Activated CD8-positive, alpha-beta memory T cell treated with anti-CD3 and anti-CD28 coated beads for 4 hours (primary cell): ENCODE results near the gene PAX4.

Experiments used
- DNase-seq, 2 donors: peaks; one replicate each; pipeline ENCODE4 v3.0.0-alpha.2; 2020; ENCODE audit warnings: low read depth in 2 of 2

PAX4 gene, protein sequence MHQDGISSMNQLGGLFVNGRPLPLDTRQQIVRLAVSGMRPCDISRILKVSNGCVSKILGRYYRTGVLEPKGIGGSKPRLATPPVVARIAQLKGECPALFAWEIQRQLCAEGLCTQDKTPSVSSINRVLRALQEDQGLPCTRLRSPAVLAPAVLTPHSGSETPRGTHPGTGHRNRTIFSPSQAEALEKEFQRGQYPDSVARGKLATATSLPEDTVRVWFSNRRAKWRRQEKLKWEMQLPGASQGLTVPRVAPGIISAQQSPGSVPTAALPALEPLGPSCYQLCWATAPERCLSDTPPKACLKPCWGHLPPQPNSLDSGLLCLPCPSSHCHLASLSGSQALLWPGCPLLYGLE

DNA sequence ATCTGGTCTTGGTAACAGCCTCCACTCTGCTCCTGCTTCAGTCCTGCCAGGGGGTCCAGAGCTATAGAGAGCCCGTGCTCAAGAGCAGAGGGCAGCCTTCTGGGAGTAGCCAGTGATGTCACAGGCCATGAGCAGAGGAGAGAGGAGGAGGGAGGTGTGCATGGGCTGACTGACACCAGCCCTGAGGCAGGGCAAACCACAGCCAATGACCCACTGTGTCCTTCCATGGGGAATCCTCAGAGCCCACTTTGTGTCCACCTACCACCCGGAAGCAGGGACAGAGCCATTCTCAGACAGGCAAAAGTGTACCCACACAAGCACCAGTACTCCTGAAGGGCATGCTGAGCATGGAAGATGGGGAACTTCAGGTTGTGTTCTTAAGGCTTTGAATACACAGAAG is at the start of gene PAX4:
TSS of gene PAX4 (minus strand) at position 101 of the 400 bp plus-strand sequence. CDS start 2,214 bp downstream, outside the sequence.
- DNase-seq = no peak

DNA sequence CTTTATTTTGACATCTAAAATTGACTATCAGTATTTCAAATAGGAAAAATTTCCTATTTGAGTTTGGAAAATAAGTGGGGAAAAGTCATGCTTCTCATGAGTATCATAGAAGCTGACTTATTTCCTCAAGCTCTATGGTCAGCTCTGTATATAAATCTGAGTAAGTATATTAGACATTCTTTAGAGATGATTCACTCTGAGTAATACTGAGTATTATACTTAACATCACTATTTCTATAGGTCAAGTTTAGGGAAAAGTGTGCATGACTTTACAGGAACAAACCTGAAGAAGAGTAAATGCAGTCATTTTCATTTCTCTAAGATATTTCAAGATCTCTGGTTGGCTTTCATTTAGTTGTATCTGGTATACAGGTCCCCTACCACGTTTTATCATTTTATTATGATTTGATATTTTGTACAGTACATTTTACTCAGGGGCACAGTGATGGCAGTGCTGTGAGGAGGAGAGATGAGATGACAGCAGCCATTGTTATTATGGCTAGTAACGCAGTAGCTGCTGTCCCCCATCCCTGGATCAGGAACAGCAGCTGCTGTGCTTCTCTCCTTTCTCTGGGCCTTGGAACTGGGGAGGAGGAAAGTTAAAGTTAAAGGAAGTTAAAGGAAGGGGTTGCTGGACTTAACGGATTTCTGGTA is 49.2 kb upstream of the PAX4 start:
- DNase-seq = no peak

DNA sequence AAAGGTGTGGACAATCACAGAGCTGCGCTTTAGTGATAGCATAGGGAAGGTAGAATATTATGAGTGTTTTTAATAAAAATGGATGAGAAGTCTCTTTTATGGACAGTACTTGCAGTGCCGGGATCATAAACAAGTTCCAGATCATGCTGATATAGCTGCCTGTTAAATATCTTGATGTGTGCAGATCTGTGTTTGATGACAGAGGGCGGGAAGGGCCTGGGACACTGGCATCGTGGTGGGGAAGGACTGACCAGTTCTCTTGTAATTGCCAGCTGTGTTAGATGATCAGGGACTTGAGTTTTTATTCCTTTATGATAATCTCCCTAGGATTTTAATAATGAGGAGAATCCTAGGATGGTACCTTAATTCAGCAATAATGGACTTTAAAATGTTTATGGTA is 48.7 kb upstream of the PAX4 start:
- DNase-seq = no peak

DNA sequence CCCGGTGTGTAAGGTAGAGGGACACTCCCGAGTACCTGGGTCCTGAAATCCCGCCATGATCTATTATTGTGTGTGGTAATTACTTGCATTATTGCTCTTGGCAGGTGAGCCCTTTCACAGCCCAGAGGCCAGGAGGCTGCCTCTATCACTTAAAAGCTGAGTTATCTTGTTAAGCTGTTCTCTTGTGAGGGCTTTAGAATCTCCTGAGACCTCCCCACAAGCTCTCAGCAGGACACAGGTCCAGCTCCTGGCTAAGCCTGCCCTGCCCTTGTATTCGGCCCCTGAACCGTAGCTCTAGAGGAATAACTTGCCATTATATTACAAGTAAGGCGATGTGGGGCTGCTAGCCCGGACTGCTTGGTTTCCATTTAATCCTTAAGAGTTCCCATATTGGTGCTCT is 48.0 kb upstream of the PAX4 start:
- no peak for DNase-seq

DNA sequence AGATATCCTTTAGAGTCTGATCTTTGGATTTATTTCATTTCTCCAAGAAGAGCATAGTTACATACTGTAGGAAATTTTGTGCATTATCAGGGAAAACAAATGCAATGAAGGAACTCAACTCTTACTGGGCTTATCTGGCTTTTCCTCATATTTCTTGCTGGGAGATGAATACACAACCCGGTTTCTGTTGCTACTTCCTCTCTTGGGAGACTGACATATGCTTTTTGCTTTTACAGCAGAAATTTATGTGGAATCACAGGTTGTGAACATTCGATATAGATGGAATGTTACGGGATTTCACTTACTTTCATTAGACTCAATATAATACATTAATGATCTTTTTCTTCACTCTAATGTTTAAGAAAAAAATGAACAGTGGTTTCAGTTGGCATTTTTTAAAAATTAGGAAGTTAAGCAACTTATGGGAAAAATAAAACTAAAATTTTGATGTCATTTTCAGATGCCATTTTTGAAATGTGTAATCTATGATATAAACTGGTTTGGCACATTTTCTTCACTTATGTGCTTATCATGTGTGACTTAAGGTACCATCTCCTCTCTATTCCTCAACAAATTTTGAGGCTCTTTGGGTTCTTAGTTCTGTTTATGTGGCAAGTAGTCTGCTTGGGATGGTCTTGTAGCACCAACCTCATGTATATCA is 41.2 kb upstream of the PAX4 start:
- no peak for DNase-seq

DNA sequence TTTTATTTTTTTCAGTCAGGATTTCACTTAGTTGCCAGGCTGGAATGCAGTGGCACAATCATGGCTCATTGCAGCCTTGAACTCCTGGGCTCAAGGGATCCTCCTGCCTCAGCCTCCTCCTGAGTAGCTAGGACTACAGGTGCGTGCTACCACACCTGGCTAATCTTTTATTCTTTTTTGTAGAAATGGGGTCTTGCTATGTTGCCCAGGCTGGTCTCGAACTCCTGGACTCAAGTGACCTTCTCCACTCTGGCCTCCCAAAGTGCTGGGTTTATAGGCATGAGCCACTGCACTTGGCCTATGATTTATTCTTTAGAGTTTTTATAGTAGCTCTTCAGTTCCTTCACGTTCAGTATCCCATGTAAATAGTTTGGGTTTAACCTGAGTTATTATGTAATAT is 39.6 kb upstream of the PAX4 start:
- DNase-seq = no peak

DNA sequence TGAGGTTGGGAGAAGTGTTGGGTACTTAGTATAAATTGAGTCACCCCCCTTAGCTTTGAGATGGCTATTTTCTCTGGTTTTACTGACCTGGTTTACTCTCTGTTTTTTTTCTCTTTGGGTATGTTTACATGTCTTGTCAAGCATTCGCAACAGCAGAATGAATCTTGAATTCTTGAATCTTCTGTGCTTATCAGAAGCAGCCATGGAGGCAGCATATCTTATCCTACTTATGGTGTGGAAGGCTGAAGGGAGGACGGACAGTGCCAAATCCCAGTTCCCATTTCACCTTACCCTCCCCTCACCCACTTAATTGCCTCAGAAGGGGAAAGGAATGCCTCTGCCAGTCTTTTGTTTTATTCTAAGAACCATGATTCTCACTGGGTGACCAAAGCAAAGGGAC is 37.8 kb upstream of the PAX4 start:
- DNase-seq = no peak

DNA sequence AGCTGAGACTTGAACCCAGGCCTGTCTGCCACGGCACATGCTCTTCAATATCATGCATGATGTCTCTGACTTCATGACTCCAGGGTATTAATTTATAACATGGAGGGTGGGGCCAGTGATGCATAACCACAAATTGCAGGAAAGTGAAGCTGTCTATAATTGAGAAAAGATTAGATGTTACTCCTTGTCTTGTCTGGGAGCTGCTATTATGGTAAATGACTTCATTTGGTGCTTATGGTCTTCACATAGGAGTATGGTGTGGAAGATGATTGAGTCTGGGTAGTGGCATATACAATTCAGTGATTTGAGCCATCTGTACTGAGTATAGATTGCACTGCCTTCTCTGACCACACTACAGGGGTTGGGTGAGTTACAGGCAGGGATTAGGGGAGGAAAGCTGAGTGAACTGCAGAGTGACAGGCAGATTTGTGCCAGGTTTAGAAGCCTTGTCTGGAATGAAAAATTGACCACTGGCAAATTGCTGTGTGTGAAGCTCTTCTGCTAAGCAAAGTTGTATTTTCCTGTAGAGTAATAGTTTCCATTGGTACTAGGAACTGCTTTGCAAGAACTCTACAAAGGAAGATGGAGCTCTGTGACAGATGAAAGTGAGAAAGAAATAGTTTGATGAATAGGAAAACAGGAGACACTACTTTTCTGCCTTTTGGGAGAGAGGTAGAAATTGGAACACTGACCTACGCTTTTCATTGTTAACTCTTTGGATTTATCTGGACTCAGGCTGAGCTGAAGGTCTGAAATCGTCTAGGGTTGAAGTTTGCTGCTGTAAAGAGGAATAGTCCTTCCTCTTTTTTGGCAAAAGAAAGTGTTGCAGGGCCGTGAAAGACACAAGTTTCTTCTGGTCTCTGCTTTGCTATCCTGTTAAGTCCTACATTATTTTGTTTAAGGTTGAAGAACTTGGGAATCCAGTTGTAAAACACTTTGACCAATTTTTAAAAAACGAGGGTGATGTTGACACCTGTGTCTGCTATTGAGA is 36.8 kb upstream of the PAX4 start:
- DNase-seq = no peak

DNA sequence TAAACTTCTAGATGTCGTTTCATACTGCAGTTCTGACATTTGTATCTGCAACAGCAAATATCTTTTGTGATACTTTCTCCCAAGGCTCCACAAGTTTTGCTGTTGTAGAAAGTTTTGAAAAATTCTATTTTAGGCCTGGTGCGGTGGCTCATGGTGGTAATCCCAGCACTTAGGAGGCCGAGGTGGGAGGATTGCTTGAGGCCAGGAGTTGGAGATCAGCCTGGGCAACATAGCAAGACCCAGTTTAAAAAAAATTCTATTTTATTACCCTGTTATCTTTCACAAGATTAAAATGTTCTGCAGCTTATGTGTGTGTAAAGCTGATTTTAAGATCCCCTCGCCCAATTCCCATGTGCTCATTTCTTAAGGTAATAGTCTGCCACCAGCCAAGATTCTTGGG is 35.5 kb upstream of the PAX4 start:
- DNase-seq = no peak

DNA sequence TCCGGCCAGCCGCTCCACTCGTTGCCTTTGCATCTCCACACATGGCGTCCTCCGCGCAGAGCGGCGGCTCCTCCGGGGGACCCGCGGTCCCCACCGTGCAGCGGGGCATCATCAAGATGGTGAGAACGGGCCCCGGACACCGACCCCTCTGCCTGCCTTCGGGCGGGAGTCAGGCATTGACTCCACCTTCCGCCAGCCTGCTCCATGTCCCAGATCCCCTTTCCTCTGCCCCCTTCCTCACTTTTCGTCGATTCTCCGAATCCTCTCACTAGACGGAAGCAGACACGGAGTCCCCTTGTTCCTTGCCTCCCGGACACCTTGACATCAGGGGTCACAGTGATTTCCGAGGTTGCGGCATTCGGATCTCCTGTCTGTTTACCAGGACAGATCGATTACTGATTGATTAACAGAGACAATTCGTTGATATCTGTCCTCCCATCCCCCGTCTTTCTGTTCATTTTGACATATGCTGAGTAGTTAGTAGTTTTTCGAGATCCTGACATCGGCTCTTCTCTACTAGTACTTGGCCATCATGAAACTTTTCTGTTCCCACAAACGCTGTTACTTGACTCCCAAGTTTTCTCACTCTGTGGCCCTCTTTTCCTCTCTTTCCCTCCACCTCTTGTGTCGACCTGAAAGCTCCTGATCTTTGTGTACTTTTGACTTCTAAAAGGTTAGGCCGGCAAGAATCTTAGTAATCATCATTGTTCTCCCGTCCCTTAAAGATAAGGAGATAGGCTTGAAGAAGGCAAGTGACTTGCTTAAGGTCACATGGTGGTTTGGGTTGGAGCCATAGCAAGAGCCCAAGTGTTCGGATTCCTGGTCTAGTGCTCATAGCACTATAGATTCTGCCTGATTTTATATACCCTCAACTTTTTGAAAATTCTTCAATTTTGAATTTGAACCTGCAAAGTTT is 34.6 kb upstream of the PAX4 start:
- DNase-seq = no peak

DNA sequence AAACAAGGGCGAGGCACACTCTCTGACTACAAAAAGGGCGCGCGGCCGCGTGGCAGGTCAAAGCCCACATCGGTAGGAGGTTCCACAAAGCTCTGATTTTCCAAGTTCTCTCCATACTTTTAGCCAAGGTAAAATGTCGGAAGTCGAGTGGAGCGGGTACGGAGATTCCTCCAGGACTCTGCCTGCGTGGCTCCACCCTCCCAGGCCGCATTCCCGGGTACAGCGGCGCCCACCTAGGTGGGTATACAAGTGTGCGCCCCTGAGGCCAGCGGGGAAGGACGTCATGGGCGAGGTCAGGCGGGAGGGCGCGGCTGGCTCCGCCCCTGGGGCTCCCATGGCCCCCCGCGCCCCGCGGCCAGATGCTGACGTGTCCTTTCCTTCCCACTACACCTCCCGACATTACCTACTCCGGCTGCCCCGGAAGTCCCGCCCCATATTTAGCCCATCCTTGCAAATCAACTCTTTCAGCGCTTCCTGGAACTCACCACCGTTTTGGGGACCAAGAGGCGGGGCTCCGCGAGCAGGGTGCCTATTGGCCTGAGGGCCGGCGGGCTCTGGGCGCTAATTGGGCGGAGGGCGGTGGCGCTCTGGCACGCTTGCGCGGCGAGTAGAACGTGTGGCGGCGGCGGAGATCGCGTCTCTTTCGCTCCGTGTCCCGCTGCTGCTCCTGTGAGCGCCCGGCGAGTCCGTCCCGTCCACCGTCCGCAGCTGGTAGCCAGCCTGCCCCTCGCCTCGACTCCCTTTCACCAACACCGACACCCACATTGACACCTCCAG is 33.8 kb upstream of the PAX4 start, which contains the start of gene SND1:
TSS of gene SND1 (plus strand) at position 639 of the 777 bp plus-strand sequence. CDS start 180 bp downstream, outside the sequence.
- DNase-seq = peak; percentile 97 to 99

DNA sequence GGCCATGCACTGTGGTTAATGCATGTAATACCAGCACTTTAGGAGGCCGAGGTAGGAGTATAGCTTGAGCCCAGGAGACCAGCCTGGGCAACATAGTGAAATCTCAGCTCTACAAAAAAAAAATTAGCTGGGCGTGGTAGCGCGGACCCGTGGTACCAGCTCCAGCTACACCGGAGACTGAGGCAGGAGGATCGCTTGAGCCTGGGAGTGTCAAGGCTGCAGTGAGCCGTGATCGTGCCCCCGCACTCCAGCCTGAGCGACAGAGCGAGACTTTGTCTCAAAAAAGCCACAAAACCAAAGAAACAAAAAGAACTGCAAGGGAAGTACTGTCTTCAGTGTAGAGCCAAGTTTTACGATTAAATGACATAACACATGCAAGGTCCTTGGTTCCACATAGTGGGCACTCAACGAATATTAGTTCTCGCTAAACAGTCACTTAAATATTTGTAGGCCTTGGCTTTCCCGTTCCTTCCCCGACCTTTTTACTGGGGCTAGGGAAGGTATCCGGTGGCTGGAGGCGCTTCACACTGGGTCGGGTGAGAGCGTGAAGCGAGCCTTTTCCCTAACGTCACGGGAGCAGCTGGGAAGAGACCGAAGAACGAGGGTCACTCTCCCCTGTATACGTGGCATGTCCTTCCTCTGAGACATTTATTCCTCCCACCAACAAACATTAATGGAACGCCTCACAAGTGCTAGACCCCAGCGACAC is 33.1 kb upstream of the PAX4 start:
- no peak for DNase-seq

DNA sequence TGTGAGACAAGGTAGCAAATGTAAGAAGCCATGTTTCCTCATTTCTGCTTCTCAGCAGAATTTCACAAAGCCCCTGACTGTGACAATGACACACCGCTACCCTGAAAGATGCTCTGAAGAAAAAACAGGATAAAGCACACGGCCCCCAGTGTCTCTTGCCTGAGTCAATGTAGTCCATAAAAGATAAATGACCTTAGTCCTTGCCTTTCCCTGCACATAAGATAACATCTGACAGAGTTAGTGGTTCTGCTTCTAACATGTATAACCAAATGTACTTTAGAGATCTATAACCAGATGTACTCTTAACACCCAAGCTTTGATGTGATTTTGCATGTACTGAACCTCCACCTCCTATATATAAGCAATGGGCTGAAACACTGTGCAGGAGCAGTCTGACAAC is 31.0 kb upstream of the PAX4 start:
- no peak for DNase-seq

DNA sequence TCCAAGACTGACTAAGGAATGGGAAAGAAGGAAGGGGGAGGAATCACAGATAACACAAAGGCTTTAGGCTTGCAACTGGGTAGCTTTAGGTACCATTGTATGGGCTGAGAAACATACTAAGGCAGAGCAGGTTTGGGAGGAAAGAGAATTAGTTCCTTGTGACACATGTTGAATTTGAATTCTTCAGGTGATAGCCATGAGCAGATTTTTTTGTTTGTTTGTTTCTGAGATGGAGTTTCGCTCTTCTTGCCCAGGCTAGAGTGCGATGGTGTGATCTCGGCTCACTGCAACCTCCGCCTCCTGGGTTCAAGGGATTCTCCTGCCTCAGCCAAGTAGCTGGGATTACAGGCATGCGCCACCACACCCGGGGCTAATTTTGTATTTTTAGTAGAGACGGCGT is 29.7 kb upstream of the PAX4 start:
- no peak for DNase-seq

DNA sequence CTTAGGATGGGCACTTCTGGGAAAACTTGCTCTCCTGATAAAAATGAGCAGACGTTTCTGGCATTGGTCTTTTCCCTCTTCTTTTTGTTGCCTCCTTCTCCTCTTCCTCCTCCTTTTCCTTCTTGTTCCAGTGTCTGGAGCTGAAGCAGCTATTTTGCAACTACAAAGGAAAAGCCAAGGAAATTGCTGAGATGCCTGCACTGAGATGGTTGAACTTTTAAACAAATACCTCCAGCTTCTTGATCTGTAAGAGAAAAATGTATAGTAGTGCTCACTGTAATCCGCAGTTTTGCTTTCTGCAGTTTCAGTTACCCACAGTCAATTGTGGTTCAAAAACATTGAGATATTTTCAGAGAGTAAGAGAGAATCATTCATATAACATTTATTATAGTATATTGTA is 26.5 kb upstream of the PAX4 start:
- DNase-seq = no peak

DNA sequence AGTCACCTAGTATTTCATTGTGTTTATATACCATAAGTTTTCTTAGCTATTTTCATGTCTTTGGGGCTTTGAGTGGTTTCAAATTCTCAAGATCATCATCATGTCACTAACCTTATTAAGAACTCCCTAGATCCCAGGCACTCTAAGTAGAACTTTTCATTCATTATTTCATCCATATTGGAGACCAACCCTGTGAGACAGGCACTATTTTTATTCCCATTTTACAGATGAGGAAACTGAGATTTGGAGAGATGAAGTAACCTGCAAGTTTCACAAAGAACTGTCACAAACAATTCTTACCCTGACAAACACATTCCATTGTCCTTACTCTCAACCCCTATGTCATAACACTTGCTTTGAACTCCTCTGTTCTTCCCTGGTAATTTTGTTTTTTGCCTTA is 20.3 kb upstream of the PAX4 start:
- DNase-seq = no peak

DNA sequence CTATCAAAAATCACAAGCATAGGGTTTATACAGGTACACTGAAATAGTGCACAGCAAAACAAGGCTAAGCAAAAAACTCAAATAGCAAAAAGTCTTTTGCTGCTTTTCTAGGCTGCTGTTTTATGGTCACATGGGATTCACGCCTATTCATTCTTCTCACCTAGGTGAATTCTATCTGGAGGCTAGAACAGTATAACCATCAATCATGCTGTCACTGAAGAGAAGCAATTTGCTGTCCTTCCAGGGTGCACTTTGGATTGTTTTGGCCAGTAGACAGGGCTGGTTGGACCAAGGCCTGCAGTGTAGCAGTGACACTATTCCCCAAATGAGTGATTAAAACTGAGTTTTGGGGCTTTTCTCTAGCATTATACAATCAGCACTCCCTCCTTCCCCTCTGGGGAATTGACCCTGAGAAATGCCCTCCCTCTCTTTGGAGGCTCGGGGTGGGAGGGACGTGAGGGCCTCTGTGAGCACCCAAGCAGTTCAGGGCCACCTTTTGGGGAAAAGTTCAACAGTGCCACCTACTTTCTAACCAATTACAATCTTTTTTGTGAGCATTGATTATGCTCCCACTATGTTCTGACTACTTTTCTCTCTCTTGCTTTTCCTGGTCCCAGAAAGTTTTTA is 17.8 kb upstream of the PAX4 start:
- no peak for DNase-seq

DNA sequence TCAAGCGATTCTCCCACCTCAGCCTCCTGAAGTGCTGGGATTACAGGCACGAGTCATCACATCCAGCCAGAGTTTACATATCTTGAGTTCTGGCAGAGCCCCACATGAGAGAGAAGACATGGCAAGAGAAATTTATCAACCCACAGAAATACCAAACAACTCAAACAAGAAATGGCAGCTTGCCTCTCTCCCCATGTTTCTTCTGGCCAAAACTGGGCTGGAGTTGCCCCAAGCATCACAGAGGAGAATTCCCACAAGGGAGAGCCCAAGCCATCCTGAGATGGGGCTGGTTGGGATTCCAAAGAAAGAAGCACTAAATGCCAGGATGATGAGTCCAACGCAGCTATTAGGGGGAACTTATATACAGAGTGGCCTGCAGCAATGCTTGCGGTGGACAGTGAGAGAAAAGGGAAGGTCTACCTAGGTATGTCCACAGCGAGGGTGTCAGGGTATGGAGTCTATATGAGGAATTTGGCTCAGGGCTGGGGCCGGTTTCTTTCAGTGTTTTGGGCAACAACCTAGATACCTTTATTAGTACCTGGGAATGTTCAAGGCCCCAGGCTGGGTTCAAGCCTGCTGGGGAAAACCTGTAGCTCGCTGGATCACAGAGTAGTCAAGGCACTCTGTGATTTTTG is 14.5 kb upstream of the PAX4 start:
- no peak for DNase-seq
